CD4-positive, alpha-beta T cell treated with Interleukin-17A for 4 hours (primary cell): ENCODE measurements around the gene MST1R.
A peak's percentile ranks its signal among the peaks of the same experiment; 100 is the strongest.
"Not testable (repeated sequence)": the region's sequence is repeated elsewhere in the genome, so short reads cannot be mapped to it uniquely, and the experiment has no call there.

ENCODE experiments used
- DNase-seq: peaks from one replicate; pipeline ENCODE4 v3.0.0-alpha.2; 2020; ENCODE audit warnings: mixed read lengths

Gene MST1R

GRCh38 chr3:49911124-49911420 lies 7.4 kb upstream of the MST1R start:
- DNase-seq: no peak

- DNase-seq: no peak
These were observed 6.9 kb upstream of the MST1R start for GRCh38 chr3:49910409-49911123.

- DNase-seq: no peak
These were observed 4.9 kb upstream of the MST1R start for GRCh38 chr3:49908373-49909199.

DNA sequence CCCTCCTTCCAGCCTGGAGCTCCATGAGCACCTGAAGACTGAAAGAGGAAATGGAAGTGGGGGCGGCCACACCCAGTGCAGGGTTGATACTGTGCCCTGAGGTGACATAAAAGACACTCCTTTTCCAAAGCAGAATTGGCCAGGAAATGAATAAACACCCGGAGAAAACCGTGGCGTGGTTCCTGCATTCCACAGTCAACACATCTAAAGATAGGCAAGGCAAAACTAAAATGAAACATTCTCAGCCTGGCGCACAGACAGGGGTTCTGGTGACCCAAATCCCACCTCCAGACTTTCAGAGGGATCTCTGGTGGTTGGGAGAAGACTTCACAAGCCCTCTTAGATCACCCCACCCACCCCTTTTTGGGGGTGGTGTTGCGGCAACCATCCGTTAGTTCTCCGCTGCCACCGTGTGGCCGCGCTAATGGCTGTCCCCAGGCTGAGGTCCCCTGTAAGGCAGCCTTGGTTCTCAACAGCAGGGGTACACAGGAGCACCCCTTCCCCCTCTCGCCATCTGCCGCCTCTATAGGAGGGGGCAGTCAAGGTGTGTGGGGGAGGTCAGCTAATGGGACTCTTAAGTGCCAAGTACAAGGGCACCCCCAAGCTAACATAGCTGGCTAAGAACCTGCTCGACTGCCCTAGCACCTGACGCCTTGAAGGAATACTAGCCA lies 2.5 kb upstream of the MST1R start:
- DNase-seq: peak; percentile 61

DNA sequence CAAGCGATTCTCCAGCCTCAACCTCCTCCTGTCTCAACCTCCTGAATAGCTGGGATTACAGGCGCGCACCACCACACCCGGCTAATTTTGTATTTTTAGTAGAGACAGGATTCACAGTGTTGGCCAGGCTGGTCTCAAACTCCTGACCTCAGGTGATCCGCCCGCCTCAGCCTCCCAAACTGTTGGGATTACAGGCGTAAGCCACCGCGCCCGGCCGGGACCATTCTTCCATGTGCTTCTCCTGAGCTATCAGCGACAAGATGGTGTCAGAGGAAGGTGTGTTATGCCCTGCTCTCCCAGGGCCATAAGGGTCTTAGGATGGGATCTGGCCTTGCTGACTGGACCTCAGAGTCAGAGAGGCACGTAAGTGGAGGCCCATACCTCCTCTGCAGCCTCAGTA lies 775 bp upstream of the MST1R start:
- DNase-seq: not testable (repeated sequence)

- DNase-seq: no peak
These were observed 945 bp downstream of the MST1R start for GRCh38 chr3:49902511-49903345.

- no peak for DNase-seq
These were observed 2.0 kb downstream of the MST1R start for GRCh38 chr3:49901366-49902339.

GRCh38 chr3:49900491-49901153 lies 3.1 kb downstream of the MST1R start:
- DNase-seq: no peak

DNA sequence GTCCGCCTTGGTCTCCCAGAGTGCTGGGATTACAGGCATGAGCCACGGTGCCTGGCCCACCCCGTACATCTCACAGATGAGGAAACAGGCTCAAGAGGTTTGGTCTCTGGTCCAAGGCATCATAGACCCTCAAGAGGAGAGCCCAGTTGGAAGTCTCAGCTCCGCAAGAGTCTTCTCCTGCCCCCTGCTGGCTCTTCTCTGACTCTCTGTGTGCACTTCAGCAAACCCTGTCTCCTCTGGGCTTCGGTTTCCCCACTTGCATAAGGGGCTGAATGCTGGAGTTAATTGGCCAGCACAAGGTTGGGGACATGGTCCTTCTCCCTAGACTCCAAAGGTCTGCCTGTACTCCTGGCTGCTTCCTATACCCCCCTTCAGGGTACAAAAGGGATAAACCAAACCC lies 3.9 kb downstream of the MST1R start:
- DNase-seq: no peak

- DNase-seq: no peak
These were observed 4.7 kb downstream of the MST1R start for GRCh38 chr3:49898991-49899390.

DNA sequence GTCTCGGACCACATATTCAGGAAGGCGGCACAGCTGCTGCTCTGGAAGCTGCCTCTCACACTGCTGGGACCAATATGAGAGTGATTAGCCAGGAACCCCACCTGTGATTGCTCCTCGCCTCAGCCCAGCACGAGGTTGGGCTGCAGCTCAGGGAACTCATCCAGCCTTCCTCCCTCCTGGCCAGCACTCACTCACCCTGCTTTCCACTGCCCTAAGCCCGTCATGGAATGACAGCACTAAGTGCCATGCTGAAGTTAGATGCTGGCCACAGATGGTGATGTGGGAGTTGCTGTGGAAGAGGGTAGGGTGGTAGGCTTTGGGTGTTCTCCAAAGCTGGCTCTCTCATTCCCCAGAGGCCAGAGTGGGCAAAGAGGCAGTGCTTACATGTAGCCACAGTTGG lies 7.3 kb downstream of the MST1R start:
- DNase-seq: no peak

- DNase-seq: no peak
These were observed 7.9 kb downstream of the MST1R start for GRCh38 chr3:49895791-49896190.

DNA sequence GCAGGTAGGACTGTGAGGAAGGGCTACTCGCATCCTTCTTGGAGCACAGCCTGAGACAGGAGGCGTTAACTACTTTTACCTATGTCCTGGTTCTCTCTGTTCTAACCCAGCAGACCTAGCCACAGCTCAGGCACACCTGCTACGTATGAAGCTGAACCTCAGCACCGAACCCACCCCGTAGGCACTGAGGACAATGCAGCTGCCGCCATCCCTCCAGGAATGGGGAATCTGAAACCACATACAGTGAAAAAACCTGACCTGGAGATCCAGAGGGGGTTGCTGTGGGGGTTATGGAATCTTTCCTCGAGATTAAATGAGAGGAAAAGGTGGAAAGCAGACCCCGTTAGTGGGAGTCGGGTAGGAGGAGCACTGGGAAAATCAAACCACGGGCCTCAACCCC lies 14.4 kb downstream of the MST1R start:
- no peak for DNase-seq

DNA sequence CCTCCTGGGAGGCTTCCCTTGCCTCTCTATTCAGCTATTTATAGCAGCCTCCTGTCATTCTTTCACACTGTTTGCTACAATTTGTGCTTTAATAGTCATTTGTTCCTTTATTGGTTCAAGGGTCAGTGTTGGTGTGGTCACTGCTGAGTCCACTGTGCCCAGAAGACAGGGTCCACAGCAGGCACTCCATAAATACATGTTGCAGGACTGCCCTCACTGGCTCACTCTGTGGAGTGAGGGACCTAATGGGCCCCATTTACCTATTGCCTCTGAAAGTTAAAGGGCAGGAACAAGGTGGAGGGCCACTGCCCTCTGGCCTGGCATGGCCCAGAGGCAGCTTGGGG lies 16.8 kb downstream of the MST1R start:
- no peak for DNase-seq

- DNase-seq: no peak
These were observed 19.7 kb downstream of the MST1R start for GRCh38 chr3:49883998-49884397.

DNA sequence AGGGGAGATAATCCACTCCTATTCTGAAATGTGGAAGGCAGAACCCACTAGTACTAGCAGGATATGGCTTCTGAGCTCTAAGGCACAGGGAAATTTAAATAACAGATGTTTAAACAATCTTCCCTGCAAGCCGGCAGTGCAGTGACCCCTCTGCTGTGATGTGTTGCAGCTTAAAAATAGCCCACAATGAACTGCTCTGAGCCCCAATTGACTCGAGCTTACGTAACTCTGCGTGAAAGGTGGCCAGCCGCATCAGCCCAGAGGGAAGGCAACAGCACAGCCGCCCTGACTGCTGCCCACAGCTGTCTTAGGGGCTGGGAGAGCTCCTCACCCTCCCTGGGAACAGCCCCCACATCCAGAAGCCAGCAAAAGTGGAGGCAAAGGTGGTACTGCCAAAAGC lies 21.5 kb downstream of the MST1R start:
- no peak for DNase-seq

DNA sequence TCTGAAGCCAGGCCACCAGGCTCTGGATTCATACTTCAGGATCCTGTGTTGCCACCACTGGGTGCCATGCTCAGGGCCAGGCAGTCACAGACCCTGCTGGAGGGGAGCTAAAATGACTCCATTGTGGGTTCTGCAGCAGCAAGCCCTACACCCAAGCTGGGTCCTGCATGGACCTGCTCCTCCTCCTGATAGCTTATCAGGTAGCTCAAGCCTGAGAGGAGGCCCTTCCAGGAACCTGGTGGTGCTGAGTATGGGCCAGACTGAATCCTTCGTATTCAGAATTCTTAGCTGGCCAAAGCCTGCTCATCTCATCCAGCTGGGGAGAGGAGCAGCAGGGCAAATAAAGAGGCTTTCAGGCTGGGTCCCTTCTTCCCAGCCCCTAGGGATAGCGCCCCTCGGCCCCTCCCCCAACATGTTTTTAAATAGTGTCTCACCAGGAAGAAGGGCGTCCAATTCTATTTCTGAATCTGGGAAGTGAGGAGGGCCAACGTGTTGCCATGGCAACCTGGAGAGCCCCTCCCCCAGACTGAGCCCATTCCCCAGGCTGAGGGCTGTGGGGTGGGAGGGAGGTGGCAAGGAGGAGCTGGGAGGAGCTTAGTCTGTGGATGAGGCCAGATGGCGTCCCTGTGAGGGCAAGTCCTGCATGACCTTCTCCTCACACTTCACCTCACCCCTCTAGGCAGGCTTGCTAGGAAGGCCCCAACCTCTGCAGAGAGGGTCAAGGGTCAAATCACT lies 22.9 kb downstream of the MST1R start:
- DNase-seq: no peak

- DNase-seq: no peak
These were observed 24.0 kb downstream of the MST1R start for GRCh38 chr3:49879721-49880120.

- DNase-seq: no peak
These were observed 25.0 kb downstream of the MST1R start for GRCh38 chr3:49878686-49879085.

GRCh38 chr3:49877716-49878115 lies 26.0 kb downstream of the MST1R start:
- no peak for DNase-seq

- DNase-seq: no peak
These were observed 27.1 kb downstream of the MST1R start for GRCh38 chr3:49876567-49876966.
